Amygdala (tissue), 56 donors: Measurements from ENCODE around the gene ZC3H7B.

Experiments used
- DNase-seq, 56 donors: peaks; one replicate each; lab custom pipeline; 2025; lab: John Stamatoyannopoulos, UW

Gene ZC3H7B

DNA sequence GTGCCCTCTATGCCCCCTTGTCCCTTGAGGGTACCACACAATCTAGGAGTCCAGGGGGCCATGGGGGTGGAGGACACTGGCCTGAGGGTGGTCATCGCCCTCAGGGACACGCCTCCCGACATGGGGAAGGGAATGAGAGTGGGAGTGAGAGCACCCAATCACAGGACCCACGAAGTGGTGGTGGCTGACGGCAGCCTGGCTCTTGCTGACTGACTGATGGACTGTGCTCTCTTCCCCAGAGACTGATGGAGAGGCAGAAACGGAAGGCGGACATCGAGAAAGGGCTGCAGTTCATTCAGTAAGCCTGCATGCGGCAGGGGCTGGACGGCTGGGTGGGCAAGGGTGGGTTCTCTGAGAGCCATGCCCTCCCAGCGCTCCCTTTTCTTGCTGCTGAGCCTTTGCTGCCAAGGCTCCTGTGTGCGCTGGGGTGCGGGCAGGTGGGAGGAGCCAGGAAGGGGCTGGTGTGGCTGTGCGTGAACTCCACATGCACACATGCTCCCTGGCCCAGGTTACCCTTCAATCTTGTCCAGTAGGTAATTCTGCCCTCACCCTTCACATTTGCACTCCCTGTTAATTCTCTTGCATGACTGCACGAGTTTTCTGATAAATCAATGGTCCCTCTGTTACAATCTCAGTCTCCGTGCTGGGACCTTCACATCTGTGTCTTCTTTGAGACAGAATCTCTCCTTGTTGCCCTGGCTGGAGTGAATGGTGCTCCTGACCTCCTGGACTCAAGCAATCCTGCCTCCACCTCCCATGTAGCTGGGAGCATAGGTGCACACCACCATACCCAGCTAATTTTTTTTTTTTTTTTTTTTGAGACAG, 19.3 kb downstream of the ZC3H7B start:
- DNase-seq: no peak

DNA sequence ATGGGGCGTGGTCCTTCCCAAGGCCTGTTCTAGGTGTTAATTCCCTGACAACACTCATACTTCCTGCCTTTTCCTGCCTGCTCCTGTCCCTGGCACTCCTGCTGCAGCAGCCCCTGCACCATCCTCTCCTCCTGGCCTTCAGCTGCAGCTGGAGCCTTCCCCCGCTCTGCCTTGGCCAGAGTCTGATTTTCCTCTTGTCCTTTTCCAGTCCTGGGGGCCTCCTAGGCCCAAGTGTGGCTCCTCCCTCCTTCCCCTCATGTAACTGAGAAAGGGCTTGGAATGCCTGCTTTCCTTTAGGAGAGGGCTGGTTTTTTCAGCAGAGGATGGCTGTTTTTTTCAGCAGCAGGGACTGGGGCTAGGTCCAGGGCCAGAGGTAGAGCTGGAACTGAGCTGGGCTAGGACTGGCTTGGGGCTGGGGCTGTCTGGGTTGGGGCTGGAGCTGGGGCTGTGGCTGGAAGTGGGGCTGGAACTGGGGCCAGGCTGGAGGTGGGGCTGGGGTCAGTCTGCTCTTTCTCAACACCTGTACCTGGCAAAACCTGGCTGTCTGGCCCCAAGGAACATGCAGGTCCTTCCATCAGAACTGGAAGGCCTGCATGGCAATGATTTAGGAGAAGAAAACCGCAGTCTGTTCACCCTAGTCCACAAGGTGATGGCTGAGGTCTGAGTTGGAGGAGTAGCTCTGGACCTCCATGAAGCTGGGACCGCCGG, 23.6 kb downstream of the ZC3H7B start:
- no peak for DNase-seq

DNA sequence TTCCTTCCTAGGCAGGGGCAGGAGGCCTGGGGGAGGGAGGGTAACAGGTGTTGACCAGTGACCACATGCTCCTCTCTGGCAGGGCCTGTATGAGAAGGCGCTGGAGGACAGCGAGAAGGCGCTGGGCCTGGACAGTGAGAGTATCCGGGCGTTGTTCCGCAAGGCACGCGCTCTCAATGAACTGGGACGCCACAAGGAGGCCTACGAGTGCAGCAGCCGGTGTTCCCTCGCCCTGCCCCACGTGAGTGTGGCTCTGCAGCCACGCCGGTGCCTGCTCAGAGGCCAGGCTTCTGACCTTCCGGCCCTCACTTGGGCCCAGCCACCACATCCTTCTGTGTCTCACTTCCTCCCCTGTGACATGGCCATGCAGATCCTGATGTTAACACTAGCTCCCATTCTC, 25.8 kb downstream of the ZC3H7B start:
- peak in 38 of 56 donors; percentile 7 to 68 (median 32) for DNase-seq

DNA sequence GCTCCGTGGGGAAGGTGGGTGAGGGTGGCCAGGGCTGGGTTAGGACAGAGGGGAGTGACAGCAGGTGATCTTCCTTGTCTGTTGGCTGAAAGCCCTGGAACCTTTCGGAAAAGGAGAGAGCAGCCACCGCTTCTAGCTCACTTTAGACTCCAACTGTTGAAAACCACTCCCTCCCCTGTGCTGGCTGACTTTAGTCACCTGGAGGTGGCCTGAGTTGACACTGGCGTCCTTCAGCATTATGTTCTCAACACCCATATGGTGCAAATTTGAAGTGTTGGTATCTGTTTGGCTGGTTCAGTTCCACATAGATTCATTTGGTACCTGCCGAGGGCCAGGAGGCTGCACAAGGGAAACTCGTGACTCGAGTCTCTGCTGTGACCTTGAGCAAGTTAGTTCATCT, 28.8 kb downstream of the ZC3H7B start:
- no peak for DNase-seq

DNA sequence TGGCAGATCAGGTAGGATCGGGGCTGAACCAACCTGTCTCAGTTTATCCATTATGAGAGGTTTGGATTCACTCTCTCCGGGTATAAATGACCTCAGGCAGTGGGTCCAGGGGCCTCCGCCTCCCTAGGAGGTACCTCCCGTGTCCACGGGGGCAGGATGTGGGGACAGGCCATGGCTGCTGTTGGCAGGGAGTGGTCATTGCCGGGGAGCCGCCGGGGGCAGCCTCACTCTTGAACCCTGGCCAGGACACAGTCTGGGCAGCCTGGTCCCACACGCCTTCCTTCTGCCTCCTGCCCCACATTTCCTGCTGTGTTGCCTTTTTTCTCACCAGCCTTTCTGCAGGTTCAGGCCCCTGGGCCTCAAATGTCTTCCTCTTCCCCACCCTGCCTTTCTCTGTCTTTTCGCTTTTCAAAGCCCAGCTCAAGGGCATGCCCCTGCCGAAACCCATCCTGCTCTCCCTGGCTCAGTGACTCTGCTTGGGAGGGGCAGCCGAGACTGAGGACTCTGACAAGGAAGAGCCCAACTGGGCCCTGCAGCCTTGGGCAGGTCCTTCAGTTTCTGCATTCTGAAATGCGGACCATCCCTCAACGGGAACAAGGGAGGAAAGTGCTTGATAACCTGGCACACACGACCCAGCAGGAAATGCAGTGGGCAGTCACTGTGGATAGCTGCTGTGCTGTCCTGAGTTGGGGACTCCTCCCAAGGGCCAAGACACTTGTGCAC, 31.1 kb downstream of the ZC3H7B start:
- DNase-seq: no peak

DNA sequence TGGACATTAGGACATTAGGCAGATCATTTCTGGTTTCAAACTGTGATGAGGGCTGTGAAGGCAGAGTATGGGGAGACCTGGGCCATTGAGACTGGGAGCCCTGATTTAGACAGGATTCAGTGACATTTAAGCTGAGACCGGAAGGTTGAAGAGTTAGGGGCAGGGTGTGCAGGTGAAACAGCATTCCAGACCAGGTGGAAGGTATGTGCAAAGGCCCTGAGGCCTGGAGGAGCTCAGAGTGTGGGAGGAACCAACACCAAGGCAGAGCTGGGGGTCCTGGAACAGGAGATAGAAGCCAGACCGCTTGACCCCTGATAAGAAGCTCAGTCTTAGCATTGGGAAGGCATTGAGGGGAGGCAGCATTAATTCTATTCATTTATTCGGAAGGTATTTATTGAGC, 32.5 kb downstream of the ZC3H7B start:
- DNase-seq: no peak

DNA sequence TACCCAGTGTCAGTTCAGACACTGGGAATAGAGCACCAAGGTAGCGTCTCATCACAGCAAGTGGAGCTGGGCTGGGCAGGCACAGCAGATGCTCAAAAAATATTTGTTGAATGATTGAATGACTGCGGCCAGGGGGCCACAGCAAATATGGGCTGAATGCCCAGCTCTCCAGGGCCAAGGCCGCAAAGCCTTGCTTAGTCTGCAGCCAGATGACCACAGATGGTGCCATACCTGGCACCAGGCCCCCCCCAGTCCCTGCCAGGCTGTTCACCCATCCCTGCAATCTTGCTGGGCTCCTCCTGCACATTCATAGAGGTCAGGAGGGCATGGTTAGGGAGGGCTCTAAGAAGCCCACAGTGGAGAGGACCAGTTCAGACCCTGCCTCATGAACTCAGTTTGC, 32.9 kb downstream of the ZC3H7B start:
- DNase-seq: no peak

DNA sequence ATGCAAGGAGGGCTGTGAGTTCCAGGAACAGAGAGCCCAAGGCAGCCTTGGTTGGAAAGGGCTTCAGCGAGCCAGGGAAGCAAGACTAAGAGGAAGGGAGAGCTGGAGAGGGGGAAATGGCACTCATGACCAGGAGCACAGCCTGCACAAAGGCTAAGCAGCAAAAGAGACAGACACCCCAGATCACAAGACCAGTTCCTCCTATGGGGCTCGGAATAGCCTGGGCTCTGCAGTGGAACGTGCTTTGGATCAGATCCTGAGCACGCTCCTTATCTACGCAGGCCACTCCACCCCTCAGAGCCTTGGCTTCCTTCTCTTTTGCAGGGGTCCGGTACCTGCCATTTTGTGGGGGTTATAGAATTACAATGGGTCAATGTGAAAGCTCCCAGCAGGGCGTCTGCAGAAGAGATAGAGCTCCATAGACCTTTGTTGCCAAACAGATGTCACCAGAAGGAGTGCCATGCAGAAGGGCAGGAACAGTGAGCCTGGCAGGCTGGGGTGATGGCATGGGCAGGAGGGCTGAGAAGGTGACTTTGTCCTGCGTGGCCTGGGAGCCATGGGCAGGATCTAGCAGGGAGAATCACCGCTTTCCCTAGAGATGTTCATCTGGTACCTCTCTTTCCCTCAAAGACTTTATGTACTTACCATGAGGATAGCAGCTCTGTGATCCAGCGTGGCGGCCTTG, 33.8 kb downstream of the ZC3H7B start:
- DNase-seq: no peak

DNA sequence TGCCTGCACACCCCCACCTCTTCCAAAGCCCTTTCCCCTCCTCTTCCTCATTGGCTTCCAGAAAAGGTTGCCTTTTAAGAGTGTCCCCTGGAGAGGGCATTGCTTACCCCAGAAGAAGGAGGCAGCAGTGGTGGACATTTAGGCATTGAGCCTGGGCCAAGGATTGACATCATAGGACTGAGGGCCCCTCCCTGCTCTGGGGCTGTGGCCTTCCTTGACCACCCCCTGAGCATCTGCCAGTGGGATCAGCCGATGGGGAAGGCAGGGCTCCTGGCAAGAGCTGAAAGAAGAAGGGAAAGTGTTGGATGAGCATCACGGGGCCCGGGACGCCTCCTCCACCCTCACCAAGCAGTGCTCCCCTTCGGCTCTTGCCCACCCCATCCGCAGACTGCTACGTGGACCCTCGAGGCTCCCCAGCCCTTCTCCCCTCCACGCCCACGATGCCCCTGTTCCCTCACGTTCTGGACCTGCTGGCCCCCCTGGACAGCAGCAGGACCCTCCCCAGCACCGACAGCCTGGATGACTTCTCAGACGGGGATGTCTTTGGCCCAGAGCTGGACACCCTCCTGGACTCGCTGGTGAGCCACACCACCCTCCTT, 37.4 kb downstream of the ZC3H7B start:
- DNase-seq: no peak

DNA sequence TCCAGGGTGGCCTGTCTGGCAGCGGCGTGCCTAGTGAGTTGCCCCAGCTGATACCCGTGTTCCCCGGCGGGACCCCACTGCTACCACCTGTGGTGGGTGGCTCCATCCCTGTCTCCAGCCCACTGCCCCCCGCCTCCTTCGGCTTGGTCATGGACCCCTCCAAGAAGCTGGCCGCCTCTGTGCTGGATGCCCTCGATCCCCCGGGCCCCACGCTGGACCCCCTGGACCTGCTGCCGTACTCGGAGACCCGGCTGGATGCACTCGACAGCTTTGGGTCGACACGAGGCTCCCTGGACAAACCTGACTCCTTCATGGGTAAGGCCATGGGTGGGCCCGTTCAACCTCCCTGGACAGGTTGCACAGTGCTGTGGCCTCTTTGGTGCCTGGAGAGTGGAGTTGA, 38.5 kb downstream of the ZC3H7B start:
- no peak for DNase-seq

DNA sequence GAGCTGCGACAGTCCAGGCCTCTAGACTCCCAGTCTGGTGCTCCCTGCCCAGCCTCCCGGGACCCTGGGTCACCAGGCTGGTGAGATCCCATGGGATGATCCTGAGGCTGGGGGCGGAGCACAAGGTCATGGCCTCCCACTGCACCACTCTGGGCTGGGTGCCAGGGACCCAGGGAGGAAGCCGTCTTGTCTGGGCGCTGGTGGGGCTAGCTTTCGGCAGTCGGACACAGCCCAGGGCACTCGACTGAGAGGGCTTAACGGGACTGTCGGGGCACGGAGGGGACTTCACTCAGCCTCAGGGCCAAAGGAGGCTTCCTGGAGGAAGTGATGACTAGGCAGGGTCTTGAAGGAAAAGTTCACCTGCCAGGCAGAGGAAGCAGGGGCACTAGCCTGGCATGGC, 39.0 kb downstream of the ZC3H7B start:
- DNase-seq: no peak

DNA sequence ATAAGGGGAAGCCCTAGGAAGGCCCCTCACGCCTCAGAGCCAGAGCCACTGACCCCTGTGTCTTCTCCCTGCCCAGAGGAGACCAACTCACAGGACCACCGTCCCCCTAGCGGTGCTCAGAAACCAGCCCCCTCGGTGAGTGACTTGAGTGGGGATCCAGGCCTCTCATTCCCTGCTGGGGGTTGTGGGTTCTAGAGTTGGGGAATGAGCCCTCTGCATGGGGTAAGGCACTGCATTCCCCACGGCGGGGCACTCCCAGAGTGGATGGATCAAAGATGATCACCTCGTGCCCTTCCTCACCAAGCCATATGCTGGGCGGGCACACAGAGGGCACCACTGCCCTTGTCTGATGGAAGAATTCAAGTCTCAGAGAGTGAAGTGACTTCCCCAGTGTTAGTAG, 39.7 kb downstream of the ZC3H7B start:
- no peak for DNase-seq

DNA sequence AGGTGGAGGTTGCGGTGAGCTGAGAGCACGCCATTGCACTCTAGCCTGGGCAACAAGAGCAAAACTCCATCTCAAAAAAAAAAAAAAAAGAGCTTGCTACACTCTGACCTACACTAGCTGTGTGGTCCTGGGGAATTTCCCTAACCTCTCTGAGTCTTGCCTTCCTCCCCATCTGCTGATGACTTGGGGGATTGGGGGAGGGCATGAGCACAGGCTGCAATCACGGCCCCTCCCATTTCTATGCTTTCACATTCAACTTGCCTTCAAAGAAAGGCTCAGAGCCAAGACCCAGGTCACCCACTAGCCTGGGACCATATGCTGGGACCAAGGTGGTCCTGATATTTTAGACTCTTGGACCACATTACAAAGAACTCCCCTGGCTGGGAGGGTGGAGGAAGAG, 40.7 kb downstream of the ZC3H7B start:
- no peak for DNase-seq

DNA sequence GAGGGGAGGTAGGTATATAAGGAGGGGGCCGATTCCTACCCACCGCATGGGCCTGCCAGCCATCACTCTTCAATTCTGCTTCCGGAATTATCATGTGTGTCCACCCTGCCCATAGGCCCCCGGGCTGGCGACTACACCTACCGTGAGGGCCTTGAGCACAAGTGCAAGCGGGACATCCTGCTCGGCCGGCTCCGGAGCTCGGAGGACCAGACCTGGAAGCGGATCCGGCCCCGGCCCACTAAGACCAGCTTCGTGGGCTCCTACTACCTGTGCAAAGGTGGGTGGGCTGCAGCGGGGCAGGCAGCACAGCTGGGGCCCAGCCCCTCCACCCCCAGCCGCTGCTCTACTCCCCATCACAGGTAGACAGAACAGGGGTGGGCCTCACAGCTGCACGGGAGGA, 42.0 kb downstream of the ZC3H7B start:
- DNase-seq: no peak

DNA sequence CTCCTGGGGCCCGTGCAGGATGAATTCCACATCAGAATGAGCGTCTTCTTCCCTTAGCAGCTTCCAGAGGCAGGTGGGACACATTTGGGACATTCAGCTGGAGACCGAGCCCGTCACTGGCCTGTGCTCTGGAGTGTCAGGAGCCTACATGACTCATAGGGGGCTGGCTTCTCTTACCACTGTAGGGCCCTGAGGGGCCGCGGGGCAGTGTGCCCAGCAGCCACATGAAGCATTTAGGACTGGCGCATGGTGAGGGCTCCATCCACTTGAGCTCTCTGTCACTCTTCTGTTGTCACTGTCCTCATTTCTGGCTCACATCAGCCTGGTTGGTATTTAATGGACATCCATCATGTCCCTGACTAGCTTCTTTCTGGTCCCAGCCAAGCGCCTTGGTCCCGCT, 42.4 kb downstream of the ZC3H7B start:
- DNase-seq: no peak

DNA sequence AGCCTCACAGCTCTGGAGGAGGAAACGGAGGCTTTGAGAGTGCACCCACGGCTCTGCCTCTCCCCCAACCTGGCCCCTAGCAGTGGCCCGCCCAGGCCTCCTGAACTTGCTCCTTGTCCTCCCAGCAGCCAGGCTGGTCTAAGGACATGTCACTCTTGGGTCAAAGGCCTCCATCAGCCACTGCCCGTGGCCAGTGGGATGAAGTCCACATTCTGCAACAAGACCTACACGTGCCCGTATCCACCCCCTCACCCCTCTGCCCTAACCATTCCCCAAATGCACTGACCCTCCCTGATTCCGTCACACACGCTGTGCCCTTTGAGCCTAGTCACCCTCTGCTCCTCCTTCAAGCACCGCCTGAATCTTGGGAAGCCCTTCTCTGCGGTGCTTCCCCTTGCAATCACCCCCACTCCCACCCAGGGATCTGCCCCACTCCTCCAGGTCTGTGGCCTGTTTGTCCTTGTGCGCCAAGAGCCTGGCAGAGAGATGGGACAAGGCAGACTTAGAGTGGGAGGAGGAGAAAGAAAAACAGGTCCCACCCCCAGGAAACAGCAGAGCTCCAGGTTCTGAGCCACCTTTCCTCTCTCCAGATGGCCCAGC, 43.0 kb downstream of the ZC3H7B start:
- no peak for DNase-seq

DNA sequence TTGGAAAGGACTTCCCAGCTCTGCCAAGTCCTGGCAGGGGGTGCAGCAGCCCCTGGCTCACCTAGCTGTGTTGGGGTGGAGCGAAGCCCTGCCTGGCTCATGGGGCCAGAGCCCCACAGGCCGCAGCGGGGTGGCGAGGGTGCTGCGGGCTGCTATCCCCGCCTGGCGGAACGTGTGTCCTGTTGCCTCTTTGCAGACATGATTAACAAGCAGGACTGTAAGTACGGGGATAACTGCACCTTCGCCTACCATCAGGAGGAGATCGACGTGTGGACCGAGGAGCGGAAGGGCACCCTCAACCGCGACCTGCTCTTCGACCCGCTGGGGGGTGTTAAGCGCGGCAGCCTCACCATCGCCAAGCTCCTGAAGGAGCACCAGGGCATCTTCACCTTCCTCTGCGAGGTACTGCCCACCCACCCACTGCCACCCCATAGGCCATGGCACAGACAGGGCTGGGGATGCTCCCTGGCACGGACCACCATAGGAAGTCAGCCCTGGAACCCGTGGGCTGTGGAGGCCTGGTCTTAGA, 44.5 kb downstream of the ZC3H7B start:
- DNase-seq: no peak

DNA sequence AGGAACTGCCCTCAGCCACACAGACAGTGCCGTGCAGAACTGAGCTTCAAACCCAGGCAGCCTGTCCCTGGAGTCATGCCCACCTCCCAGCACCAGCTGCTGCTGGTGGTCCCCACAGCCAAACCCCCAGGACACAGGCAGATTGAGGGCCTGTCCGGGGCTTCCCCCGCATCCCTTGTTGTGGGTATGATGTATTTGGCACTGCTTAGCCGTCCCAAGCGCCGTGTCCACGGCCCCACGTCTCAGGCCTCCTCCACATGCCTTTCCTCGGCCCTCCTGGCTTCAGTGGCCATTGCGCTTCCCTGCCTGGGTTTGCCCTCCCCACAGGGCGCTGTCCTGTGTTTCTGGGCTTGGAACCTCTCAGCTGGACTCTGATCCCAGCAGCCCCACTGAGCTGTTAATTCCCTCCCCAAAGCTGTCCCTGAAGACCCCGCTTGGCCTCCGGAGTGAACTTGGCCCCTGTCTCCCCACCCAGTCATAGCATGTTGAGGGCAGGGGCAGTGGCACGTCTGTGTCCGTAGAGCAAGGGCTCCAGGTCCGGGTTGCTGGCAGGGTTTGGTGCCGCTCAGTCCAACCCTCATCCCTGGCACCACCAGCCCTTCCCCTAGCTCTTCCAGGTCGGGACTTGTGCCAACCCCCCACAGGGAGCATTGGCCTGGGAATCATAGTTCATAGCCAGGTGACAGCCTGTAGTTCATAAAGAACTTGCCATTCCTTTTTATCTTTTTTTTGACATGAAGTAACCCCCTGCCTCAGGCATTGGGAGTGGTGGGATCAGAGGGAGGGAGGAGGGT, 45.9 kb downstream of the ZC3H7B start:
- DNase-seq: peak in 3 of 56 donors; percentile 7 to 27 (median 25)

DNA sequence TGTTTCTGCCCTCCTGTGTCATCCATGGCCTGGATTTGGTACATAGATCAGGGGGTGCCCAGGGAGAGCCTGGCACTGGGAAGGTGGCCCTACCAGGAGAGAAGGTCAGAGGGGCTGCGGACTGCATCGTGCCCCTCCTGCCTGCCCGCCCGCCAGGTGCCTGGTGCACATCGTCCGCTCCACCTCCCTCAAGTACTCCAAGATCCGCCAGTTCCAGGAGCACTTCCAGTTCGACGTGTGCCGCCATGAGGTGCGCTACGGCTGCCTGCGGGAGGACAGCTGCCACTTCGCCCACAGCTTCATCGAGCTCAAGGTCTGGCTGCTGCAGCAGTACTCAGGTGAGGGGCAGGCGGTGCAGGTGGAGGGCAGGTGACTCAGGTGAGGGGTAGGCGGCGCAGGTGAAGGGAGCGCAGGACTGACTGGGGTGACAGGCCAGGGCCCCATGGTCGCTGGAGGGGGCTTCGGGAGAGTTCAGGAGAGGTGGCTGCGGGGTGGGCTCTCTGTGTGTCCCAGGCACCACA, 47.7 kb downstream of the ZC3H7B start:
- DNase-seq: no peak
